ENCODE measurements around the gene DTHD1.

The DTHD1 gene

DNA sequence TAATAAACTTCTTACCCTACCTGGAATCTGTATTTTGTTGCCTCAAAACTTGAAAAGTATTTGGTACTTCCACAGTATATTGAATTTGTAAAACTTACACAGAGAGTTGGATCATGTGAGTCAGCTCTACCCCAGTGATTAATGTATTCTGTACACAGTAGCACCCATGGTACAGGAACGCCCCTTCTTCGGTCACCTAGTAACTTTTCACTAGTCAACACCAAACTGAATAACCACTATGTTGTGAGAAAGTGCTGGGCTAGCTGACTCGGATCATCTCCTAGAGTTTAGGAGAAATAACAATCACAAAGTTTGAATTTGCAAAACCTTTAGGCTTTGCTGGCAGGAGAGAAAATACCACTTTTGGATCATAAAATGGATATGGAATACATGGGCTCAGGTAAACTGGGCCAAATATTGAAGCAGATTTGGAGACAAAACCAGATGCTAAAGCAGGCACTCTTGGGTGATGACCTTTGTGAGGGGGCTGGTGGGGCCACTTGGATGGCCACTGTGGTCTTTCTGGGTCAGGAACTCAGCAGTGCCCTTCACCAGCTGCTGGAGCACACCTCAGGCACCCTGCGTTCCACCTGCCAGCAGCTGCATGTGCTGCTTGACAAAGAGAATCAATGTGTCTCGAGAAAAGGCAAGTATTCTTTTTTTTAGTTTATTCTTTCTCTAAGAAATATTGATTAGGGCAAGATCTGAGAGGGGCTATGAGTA, at the start of gene DTHD1:
TSS of gene DTHD1 (plus strand) at position 233 of the 723 bp plus-strand sequence. CDS start at position 376, 143 bp downstream.
- no peak for FAIRE-seq

DNA sequence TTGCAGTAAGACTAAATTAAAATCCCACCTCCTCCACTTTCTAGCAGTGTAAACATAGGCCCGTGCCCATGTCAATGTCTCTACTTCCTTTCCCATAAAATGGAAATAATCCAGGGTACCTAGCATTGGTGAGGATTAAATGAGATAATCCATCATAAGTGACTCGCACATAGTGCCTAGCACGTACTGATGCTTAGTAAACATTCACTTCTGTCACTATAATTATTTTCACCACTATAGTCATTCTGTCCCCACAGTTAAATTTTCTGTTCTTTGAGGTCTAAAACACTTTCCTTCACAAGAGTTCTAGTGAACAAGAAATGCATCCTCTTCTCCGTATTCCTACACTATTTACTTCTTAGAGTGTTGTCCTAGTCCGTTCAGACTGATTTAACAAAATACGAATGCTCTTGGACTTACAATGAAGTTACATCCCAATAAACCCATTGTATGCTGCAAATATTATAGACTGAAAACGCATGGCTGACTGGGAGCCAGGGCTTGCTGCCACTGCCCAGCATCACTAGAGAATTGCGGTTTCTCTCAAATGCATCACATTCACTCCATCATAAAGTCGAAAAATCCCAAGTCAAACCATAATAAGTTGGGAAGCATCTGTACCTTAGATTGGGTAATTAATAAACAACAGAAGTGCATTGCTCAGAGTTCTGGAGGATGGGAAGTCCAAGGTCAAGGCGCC, 47.7 kb upstream of the DTHD1 start:
- no peak for FAIRE-seq

DNA sequence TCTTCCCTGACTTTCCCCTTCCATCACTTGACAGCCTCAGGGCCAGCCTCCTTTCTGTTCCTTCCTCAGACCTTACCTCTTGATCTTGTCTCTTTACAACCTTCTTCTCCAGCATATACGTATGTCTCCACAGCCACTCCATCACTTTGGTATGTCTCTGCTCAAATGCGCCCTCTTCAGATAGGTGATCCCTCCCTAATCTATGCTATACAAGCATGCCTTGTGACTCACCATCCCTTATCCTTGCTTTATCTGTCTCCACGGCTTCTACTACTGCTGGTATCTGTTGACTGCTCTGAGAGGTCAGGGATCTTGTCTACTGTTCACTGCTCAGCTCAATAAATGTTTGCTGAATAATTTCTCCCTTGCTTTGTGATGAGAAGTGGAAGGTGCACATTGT, 46.1 kb upstream of the DTHD1 start:
- FAIRE-seq = no peak

DNA sequence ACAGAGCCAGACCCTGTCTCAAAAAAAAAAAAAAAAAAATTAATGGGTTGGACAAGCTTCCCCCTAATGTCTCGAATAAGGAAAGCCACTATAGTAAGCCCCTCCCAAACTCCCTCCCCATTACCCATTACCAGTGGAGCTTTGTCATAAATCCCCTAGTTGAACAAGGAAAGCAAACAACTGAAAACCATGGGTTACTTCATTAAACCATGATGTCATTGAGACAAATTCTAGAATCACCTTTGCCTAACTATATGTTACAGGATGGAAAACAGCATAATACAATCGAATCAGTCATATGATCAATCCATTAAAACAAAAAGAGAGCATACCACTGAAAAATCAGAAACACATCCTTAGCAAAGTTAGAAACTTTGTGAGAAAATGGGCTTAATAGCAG, 45.3 kb upstream of the DTHD1 start:
- no peak for FAIRE-seq

DNA sequence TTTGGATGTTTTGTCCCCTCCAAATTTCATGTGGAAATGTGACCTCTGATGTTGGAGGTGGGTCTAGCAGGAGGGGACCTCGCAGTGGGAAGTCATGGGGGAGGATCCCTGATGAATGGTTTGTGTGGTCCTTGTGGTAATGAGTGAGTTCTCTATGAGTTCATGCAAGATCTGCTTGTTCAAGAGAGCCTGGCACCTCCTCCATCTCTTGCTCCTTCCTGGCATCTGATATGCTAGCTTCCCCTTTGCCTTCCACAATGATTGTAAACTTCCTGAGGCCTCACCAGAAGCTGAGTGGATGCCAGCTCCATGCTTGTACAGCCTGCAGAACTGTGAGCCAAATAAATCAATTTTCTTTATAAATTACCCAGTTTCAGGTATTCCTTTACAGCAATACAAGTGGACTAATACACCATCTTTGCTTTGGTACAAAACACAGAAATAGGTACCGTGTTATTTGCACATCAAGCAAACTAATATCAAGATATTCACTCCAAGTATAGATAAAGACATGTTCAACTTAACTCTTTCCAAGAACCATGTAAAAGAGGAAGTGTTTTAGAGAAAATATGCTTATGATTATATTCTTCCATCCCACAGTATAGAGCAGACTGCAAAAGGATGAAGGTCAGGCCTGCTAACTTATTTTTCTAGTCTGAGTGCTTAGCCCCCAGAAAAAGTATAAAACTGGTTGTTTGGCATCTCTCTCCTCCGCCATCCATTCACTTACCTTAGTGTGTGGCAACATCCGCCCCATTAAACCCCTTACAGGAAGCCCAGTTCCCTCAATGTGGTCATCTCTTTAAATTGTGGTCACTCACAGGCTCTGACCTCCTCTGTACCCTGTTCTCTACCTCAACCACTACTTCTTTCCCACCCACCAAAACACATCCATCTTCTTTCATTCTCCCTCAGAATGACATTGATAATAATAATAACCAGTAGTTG, 43.8 kb upstream of the DTHD1 start:
- FAIRE-seq = no peak

DNA sequence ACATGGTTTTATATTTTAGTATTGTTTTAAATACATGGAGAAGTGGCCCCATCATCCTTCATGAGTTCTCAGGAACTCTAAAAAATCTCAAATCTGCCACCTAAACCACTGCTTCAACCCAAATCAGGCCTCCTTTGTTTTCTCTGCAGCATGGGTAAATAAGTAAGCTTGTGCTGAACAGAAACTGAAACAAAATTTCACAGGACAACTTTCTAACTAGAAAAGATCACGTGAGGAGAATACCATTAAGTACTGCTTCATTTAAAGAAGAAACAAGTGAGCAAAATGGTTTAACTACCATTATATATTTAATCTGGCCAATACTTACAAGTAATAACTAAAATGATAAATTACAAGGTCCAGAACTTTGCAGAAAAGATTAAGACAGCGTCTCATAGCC, 39.6 kb upstream of the DTHD1 start:
- FAIRE-seq = no peak

DNA sequence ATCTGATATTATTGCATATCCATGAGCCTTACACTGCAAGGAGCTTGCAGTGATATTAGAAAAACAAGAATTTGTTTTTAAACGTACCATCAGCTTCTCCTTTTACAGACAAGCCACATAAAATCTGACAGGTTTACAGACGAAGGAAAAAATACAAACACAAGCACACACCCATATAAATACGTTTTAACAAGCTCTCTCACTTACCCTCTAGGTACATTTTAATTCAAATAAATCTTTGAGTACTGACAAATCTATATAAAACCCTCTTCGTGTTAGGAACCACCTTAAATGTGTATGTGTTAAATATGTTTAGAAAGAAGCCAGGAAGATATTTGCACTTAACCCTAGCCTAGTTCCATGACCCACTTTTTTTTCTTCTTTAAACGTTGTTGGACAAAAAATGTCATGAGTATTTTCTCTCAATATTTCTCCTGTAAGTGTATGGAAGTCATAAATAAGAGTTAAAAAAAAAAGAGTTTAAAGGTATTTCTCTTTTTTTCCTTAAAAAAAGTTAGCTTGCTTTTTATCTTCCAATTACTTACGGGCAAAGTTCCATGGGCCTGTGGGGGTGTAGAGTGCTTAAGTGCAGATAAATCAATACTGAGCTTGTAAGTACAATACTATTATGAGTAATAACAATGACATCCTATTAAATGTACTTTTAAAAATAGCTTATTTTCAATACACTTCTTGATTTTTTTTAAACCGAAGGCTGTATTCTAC, 38.6 kb upstream of the DTHD1 start:
- FAIRE-seq = no peak

DNA sequence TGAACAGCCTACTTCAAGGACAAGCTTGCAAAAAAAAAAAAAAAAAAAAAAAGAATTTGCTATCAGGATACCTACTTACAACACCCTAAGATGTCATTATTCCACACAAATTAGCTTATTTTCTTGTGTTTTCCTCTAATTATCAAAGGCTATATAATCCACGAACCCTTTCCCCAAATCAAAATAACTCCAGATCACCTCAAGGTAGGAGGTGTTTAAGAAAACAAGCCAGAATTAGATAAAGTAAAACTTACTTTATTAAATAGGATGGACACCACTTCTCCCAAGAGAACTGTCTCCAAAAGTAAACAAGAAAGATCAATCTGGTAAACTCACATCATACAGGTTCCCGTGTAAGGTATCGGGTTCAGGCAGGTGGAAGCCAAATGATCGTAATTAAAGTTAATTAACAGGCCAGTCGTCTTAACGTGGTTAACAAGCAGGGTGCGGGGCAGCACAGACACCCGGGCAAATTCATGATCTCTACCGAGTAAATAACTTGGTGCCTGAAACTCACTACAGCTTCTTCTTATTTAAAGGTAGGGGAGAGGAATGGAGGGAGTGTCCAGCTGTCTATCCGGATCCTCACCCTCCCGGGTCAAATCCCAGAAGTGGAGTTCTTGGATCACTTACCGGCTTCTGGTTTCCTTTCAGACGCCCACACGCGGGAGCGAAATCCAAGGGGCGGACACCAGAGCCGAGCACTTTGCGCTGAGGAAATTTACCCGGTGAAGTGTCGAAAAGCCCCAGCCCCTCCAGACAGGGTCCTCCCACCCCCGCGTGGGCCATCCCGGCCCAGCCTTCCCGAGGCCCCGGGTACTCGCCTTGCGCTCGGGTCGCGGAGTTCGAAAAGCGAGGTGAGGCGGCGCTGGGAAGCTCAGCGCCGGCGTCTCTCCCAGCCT, 37.8 kb upstream of the DTHD1 start:
- no peak for FAIRE-seq

DNA sequence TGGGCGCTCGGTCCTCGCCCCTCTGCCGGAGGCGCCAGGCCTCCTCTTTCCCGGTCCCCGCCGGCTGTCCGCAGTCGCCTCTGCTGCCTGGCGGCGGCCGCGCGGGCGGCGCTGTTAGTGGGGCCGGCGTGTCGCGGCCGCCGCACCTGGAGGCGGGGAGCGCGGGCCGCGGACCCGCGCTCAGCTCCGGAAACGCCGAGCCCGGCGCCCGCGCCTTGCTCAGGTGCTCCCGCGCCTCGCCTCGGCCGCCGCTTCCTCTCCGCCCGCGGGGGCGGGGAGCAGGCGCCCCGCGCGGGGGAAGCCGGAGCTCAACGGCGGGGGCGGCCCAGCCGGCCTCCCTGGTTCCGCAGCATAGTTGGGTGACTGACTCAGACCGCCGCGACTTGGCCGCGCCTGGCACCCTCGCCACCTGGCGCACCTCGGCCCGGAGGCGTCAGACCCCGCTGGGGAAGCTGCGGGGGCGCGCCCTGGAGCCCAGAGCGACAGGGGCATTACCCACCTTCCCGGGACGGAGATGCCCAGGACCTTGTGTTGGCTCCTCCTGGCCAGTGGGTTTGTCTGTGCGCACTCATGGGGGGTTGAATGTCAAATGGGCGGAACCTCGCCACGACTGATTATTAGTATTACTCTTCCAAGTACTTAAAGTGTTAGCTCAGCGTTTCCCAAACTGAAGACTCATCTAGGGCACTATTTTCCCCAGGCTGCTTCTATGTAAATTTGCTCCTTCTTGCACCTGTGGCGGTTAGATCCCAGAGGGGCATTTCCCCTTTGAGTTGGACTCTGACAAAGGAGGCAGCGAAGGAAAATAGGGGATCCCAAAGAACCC, 36.9 kb upstream of the DTHD1 start, which contains the start of gene ARAP2:
TSS of gene ARAP2 (minus strand) at position 258 of the 826 bp plus-strand sequence. CDS start 15,028 bp downstream, outside the sequence.
- FAIRE-seq = no peak

DNA sequence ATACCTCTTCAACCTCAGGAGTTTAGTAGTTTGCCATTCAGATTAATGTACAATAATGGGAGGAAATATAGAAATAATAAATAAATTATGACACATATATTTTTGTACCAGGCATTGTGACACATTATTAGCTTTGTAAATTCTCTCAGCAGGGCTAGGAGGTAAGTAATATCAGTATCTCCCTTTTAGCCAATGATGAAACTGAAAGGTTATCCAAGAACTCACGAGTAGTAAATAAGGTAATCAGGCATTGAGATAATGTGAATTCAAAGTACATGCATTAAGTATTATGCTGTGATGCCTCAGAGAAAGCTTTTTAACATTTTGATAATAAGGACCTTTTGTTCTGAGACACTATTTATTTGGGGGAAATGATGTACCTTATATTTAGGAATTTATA, 31.8 kb upstream of the DTHD1 start:
- no peak for FAIRE-seq

DNA sequence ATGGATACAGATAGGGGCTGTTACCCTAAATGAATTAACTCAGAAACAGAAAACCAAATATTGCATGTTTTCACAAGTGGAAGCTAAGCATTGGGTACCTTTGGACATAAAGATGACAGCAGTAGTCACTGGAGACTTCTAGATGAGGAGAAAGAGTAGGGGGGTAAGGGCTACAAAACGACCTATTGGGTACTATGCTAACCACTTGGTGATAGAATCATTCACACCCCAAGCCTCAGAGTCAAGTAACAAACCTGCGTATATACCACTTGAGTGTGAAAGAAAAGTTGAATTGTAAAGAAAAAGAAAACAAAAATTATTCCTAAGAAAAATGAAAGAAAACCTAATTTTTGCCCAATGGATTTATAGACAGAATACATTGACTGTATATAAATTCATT, 29.4 kb upstream of the DTHD1 start:
- FAIRE-seq = no peak

DNA sequence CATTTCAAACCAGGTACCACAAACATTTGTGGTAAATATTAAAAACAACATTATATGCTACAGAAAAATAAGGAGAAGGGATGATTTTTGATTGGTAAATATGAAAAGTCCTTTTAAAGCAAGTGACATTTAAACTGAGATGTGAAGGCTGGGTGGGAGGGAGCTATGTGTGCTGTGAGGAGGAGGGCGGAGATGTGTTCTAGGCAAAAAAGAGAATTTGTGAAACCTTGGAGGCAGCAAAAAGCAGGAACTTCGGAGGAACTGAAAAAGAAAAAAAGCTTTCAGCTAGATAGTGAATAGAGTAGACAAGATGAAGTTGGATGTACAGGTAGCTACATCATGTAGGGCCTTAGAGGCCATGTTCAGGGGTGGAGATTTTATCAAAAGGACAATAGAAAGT, 27.0 kb upstream of the DTHD1 start:
- FAIRE-seq = no peak

DNA sequence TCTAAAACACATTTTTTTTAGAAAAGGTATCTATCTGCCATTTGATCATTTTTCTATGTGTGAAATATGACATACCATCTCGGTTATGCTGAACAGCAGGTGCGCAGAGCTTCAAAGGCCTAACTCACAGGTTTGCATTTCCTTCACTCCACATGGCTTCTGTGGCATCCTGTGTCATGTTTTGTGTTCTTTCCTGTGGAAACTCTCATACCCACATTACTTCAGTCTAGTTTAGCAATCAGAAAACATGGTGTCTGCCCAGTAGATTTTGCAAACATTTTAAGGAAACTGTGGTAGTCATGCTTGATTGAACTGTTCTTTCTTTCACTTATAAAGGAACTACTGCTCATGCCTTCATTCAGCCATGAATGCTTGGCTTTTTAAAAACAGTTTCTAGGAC, 25.8 kb upstream of the DTHD1 start:
- no peak for FAIRE-seq

DNA sequence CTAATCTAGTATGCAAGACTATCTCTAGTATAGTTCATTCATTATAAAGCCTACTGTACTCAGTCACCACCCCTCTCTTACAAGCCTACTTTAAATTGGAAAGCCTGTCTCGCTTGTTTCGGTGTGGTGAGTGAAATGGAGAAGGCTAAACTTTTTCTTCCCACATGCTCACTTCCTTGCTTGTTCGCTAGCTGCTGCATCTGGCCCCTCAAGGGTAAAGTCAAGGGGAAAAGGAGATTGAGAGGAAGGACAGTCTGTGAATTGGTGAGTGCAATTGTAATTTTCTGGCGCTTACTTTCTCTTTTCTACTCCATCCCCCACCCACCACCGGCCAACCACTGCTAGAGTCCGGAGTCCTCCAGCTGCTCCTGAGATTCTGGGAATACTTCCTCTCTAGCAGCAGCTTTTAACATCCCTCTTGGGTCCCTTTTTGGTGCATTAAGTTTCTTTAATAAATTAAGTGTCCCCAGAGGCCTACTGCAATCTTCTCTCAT, 25.0 kb upstream of the DTHD1 start:
- FAIRE-seq = no peak

DNA sequence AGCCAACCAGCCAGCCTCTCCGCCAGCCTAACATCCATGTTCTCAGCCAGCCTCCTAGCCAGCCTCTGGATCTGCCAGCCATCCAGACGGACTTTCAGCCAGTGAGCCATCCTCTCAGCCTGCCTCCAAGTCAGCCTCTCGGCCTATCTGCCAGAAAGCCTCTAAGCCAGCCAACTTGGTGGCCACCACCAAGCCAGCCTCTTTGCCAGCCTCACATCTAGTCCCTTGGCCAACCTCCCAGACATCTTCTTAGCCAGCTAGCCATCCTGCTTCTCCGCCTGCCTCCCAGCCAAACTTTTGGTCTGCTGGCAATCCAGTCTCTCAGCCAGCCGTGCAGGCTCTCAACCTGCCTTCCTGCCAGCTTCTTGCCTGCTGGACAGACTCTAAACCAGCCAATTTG, 20.7 kb upstream of the DTHD1 start:
- FAIRE-seq = no peak

DNA sequence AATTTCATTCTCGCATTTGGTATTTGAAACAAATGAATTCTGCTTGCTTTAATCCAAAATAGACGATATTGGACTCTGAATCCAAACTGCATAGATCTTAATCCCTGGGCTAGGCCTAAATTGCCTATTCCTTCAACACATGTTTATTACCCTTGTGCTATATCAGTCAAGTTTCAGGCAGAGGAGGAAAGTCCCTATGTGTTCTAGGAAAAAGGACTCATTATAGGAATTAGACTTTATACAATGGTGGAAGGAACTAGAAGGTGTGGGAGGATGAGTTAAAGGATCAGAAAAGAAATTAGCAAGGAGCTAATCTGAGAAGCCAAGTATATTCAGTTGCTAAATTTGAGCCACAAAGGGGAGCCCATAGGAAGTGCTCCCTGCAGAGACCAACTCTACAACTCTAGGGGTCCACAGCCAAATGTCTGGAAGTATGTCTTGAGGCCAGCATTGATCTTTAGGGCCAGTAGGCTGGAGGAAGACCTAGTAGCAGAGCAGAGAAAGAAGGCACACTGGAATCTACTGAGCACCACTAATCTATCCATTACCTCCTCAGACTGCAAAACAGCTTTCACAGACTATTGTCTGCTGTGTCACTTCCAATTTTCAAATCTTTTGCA, 17.1 kb upstream of the DTHD1 start:
- FAIRE-seq = no peak

DNA sequence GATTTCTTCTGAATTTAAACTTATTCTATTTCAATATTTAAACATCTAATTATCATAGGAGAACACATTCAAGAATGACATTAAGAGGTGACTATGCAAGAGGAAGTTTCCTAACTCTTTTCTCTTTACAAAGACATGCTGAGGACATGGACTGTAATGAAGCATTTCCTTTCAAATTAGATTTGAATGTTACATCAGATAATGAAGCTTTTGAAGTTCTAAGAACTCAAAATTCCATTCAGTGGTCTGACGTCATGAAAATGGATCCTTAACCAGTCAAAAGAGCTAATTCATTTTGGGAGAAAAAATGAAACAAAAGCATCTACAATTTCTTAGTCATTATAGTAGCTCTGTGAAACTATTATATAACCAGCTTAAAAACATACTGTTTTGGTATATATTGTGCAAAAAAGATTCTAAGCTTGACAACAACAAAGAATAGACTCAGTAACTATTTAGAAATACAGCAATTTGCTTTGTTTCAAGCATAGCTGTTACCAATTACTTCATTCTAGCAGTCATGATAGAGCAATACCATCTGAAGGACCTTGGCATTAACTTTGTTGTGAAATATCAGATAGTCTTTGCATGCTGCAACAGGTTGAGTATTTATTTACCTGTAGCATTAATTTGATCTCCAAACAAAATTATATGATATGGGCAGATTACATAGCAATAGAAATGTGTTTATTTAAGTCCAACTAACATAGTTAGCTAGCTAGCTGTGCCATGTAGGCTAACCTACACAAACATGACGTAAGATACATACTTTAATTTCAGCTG, 13.7 kb upstream of the DTHD1 start:
- FAIRE-seq = no peak

DNA sequence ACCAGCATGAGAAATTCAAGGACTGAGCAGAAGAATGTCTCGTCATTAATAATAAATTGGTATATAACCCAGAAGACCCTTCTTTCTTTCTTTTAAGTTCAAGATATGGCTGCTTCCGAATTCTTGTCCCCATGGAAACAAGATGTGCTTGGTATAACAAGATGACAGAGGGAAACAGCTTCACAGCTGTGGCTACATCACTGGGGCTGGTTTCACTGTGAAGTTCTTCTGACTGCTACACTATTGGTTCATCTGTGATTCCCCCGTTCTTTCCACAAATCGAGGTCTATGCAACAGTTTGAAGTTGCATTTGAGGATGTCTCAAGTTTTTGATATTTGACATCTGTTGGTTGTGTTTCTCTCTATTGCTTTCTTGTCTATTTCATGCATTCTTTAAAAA, 12.3 kb upstream of the DTHD1 start:
- no peak for FAIRE-seq

DNA sequence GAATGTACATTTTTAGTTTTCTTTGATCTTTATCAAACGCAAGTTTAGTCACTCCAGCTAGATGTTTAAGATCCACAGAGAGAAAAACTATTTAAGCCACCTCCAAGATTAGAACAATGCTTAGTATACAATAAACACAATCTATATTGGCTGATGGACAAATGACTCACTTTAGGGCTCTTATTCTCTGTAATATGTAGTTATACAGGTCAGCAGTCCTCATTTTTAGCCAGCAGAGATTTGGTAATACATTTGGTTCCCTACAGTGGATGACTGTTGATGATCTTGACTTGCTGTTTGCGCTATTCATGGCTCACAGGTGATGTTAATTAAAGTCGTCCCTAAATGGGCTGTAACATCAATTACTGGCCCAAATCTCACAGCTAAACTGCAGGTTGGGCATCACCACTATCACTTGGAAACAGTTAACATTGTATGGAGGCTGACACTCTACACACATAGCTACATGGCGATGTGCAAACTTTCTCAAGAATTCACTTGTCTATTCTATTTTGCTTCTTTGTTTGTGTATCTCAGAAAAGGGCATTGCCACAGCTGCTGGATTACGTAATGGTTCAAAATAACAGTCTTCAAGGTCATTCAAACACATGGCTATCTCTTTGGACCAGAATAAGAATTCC, 11.8 kb upstream of the DTHD1 start:
- FAIRE-seq = no peak
